Measurements from ENCODE around the gene ZCWPW2.

The ZCWPW2 gene

DNA sequence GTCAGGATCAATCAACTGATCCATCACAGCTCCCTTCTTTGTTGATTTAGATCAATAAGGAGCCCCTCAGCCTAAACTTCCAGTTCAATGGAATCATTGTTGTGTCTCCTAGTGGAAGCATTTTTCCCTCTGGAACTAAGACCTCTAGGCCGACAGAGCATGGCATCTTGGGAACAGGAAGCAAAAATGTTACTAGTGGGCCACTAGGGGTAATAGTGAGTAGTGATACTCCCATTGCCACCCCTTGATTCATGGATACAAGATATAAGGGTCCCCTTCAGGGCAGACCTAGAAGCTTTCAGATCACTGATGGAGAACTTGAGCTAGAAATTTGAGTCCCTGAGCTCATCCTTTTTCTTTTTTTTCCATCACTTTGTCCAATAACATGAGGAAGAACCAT, 40.5 kb downstream of the ZCWPW2 start:
- no peak overlapping the region for H3K4me3 ChIP-seq (ENCODE audit: low read length, poor library complexity, severe bottlenecking)
- no peak overlapping the region for H3K4me2 ChIP-seq (ENCODE audit: low read depth, low read length, poor library complexity, severe bottlenecking)
- no peaks in the 10 kb centered on the region for H3F3A ChIP-seq (ENCODE audit: low read depth)
- no peaks in the 10 kb centered on the region for H3K27me3 ChIP-seq (ENCODE audit: insufficient read depth, low read length, poor library complexity, severe bottlenecking)
- no peaks in the 10 kb centered on the region for H3K9me3 ChIP-seq (ENCODE audit: insufficient read depth, low read depth, low read length)
- no peaks in the 10 kb centered on the region for H3K4me1 ChIP-seq (ENCODE audit: insufficient read depth, low read length, poor library complexity, severe bottlenecking)
- H3K9me2 ChIP-seq (replicated peaks; ENCODE audit: low read depth, low read length): no peaks in the 10 kb centered on the region
- no peaks in the 10 kb centered on the region for H3K79me2 ChIP-seq (ENCODE audit: insufficient read depth, low read length)
- H4K20me1 ChIP-seq (ENCODE audit: insufficient read depth, low read length, poor library complexity, severe bottlenecking): no peaks in the 10 kb centered on the region
- H3K9ac ChIP-seq (ENCODE audit: low read depth, low read length, poor library complexity, severe bottlenecking): no peak overlapping the region
- no peaks in the 10 kb centered on the region for H3K36me3 ChIP-seq (ENCODE audit: insufficient read depth, low read length)
- no peak overlapping the region for H2AFZ ChIP-seq (ENCODE audit: low read length)
- TF ChIP-seq, protein P1, sequence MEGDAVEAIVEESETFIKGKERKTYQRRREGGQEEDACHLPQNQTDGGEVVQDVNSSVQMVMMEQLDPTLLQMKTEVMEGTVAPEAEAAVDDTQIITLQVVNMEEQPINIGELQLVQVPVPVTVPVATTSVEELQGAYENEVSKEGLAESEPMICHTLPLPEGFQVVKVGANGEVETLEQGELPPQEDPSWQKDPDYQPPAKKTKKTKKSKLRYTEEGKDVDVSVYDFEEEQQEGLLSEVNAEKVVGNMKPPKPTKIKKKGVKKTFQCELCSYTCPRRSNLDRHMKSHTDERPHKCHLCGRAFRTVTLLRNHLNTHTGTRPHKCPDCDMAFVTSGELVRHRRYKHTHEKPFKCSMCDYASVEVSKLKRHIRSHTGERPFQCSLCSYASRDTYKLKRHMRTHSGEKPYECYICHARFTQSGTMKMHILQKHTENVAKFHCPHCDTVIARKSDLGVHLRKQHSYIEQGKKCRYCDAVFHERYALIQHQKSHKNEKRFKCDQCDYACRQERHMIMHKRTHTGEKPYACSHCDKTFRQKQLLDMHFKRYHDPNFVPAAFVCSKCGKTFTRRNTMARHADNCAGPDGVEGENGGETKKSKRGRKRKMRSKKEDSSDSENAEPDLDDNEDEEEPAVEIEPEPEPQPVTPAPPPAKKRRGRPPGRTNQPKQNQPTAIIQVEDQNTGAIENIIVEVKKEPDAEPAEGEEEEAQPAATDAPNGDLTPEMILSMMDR (conservative IDR thresholded peaks at IDR 0.05; ENCODE audit: low read length): no peak
- no peak for TF ChIP-seq EZH2phosphoT487 (IDR thresholded peaks at IDR 0.05; ENCODE audit: borderline replicate concordance)

DNA sequence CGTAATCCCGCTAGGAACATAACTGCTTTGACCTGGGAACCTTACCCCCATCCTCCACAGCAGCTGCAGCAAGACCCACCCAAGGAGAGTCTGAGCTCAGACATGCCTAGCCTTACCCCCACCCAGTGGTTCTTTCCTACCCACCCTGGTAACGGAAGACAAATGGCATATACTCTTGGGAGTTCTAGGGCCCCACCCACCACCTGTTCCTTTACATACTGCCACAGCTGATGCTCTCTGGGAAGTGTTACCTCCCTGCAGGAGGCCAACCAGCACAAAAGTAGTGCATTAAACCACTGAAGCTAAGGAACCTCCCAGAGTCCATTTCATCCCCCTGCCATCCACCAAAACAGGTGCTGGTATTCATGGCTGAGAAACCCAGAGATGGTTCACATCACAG, 50.7 kb downstream of the ZCWPW2 start:
- Histone ChIP-seq H4K20me1 (ENCODE audit: insufficient read depth, low read length, poor library complexity, severe bottlenecking) (no peaks in the 10 kb centered on the region), H3K27me3 (ENCODE audit: insufficient read depth, low read length, poor library complexity, severe bottlenecking) (no peaks in the 10 kb centered on the region), H3F3A (ENCODE audit: low read depth) (no peaks in the 10 kb centered on the region), H3K79me2 (ENCODE audit: insufficient read depth, low read length) (no peaks in the 10 kb centered on the region), H3K9ac (ENCODE audit: low read depth, low read length, poor library complexity, severe bottlenecking) (no peak overlapping the region), H3K4me1 (ENCODE audit: insufficient read depth, low read length, poor library complexity, severe bottlenecking) (no peaks in the 10 kb centered on the region), H3K36me3 (ENCODE audit: insufficient read depth, low read length) (no peaks in the 10 kb centered on the region), H2AFZ (ENCODE audit: low read length) (no peak overlapping the region), H3K4me2 (ENCODE audit: low read depth, low read length, poor library complexity, severe bottlenecking) (no peak overlapping the region), H3K9me2 (replicated peaks; ENCODE audit: low read depth, low read length) (no peaks in the 10 kb centered on the region), H3K9me3 (ENCODE audit: insufficient read depth, low read depth, low read length) (no peaks in the 10 kb centered on the region), H3K4me3 (ENCODE audit: low read length, poor library complexity, severe bottlenecking) (no peak overlapping the region)
- no peak for TF ChIP-seq EZH2phosphoT487 (IDR thresholded peaks at IDR 0.05; ENCODE audit: borderline replicate concordance)
- TF ChIP-seq, protein P1 (conservative IDR thresholded peaks at IDR 0.05; ENCODE audit: low read length): no peak

DNA sequence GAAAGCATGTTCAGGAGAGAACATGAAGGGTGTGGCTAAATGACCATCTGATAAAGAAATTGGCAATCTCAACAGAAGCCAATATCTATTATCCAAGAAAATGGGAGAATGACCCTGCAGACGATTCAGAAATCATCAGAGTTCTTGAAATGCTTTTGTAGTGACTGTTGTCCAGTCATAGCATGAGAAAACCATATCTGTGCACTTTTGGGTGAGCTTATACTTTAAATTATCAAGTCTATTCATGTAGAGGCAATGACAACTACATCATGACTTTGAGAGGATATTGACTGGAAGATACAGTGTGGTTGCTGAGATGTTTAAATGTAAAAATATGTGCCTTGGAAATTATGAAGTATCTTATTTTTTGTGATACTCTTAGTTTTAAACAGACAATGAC, 57.7 kb downstream of the ZCWPW2 start:
- no peaks in the 10 kb centered on the region for H3K27me3 ChIP-seq (ENCODE audit: insufficient read depth, low read length, poor library complexity, severe bottlenecking)
- no peaks in the 10 kb centered on the region for H3K36me3 ChIP-seq (ENCODE audit: insufficient read depth, low read length)
- no peak for TF ChIP-seq EZH2phosphoT487 (IDR thresholded peaks at IDR 0.05; ENCODE audit: borderline replicate concordance)
- TF ChIP-seq, protein P1 (conservative IDR thresholded peaks at IDR 0.05; ENCODE audit: low read length): no peak
- no peak overlapping the region for H3K4me3 ChIP-seq (ENCODE audit: low read length, poor library complexity, severe bottlenecking)
- no peak overlapping the region for H3K4me2 ChIP-seq (ENCODE audit: low read depth, low read length, poor library complexity, severe bottlenecking)
- H3K79me2 ChIP-seq (ENCODE audit: insufficient read depth, low read length): no peaks in the 10 kb centered on the region
- no peaks in the 10 kb centered on the region for H4K20me1 ChIP-seq (ENCODE audit: insufficient read depth, low read length, poor library complexity, severe bottlenecking)
- no peaks in the 10 kb centered on the region for H3K4me1 ChIP-seq (ENCODE audit: insufficient read depth, low read length, poor library complexity, severe bottlenecking)
- no peaks in the 10 kb centered on the region for H3F3A ChIP-seq (ENCODE audit: low read depth)
- H3K9me3 ChIP-seq (ENCODE audit: insufficient read depth, low read depth, low read length): no peaks in the 10 kb centered on the region
- no peak overlapping the region for H3K9ac ChIP-seq (ENCODE audit: low read depth, low read length, poor library complexity, severe bottlenecking)
- no peak overlapping the region for H2AFZ ChIP-seq (ENCODE audit: low read length)
- H3K9me2 ChIP-seq (replicated peaks; ENCODE audit: low read depth, low read length): no peaks in the 10 kb centered on the region

All from Loucy (cell line).